ENCODE results near the gene PELO.

Gene PELO

DNA sequence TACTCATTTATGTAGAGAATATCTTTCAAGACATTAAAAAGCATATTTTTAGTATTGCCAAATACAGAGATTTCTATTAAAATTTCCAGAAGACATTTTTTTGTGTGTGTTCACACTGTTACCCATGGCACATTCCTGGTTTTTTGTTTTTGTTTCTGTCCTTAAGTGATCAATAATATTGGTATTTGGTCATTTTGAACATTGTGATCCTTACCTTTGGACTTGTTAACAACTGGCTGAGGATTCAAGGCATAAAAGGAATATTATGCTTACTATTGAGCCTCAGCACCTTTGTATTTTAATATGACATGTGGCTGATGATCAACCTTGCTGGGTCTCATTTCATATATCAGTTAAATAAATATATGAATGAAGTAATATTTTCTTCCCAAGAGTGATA, 41.9 kb downstream of the PELO start:
- DNase-seq (ENCODE audit: low read depth) = no peak

DNA sequence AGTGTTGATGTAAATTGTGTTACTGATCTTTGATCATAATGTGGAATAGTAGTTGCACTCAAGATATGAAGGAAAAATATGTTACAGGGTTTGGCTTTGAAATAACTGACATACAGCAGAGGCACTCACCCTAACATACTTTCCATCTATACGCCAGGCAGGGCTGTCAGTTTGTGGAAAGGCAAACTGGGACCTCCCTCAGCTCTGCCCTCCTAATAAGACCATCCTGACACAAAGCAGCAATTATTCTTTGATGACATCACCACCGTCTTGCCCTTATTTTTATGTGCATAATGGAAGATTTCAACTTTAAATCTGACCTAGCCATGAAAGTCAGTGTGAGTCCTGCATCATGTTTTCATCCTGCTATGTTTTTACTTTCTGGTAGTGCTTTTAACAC, 42.9 kb downstream of the PELO start:
- DNase-seq (ENCODE audit: low read depth) = no peak

DNA sequence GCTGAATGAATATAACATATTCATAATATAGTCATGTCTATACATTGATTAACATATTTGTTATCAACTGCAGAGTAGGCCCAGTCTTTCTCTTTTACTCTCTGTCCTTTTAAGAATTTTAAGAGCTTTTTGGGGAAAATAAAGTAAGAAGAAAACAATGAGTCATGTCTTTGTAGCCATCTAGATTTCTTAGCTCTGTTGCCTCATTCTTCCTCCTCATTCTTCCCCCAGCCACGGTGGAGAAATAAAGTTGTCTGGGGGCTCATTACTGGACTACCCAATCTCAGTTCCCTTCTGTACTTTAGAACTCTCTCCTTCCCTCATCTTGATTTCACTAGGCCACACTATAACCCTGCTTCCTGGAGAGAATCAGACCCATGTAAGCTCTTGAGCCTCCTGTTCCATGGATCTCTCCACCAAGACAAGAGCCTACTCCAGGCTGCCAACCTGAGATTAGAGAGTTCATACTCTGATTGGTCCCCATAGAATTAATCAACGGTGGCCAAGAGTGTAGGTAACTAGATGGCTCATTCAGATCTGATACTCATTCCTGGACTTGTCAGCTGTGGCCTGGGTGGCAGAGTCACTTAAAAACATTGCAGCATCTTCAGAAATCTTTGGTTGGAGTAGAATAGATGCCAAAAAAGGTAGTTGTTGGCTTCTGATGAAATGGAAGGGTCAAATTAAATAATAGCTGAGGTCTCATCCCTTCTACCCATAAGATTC, 44.2 kb downstream of the PELO start:
- no peak for DNase-seq (ENCODE audit: low read depth)

DNA sequence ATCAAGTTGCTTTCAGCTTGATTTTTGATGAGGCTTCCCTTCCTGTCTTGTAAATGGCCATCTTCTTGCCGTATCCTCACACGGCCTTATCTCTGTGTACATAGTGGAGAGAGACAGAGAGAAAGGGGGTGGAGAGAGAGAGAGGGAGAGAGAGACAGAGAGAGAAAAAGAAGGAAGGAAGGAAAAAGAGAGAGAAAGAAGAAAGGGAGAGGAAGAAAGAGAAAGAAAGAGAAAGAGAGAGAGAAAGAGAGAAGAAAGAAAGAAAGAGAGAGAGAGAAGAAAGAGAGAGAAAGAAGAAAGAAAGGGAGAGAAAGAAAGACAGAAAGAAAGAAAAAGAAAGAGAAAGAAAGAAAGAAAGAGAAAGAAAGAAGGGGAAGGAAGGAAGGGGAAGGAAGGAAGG, 46.6 kb downstream of the PELO start:
- no peak for DNase-seq (ENCODE audit: low read depth)

DNA sequence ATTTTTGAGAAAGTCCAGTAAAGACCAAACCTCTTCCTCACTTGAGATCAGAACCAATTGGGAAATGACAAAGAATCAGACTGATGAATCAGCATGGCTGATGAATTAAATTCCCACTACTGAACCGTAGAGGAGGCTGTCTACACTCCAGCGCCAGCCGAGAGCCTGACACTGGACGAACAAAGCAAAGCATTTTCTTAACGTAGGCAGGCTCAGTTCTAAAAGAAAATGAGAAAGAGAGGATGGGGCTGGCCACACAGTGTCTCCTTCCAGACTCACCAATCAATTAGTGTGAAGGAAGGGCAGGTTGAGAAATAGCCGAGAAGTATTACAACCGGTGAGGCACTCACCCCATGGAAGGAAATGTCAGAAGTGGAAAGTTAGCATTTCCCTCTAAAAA, 49.4 kb downstream of the PELO start:
- DNase-seq (ENCODE audit: low read depth) = no peak
